ENCODE measurements around the gene PGPEP1. TPM values are rescaled to one million over a fixed set of nuclear protein-coding genes. Genes with fewer than 3 reads are reported as not detected.
"Not testable (repeated sequence)": the region's sequence is repeated elsewhere in the genome, so short reads cannot be mapped to it uniquely, and the experiment has no call there.

Gene PGPEP1
- total RNA-seq, 2 experiments from 2014 or later = 24.4 to 25.9 TPM

DNA sequence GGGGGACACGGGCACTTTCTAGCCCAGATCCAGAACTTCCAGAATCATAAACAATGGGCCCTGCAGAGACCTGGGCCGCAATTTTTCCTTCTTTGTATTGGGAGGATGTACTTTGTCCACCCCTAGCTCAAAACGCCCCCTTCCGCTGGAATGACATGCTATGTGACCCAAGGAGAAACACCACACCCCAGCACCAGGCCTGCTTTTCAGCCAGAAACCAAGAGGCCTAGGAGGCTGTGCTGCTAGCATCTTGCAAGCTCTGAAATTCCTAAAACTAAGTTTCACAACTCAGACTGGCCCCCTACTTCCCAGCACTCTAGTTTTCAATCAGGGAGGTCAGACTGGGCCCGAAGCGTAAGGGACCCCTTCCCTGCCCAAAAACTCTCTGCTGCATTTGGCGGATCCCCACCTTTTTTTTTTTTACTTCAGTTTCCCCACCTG, 18.1 kb upstream of the PGPEP1 start:
- ATAC-seq (ENCODE audit: poor library complexity) (no peak), DNase-seq (peak in 4 of 14 experiments; percentile 38 to 58 (median 50))
- POLR2A ChIA-PET = interaction anchor here (0.7 to 13.9 kb wide), 12 partner anchors 12 to 231 kb away, joined by 3 to 761 read pairs (median 6); partner anchors contain the start of genes IQCN, JUND and MPV17L2

DNA sequence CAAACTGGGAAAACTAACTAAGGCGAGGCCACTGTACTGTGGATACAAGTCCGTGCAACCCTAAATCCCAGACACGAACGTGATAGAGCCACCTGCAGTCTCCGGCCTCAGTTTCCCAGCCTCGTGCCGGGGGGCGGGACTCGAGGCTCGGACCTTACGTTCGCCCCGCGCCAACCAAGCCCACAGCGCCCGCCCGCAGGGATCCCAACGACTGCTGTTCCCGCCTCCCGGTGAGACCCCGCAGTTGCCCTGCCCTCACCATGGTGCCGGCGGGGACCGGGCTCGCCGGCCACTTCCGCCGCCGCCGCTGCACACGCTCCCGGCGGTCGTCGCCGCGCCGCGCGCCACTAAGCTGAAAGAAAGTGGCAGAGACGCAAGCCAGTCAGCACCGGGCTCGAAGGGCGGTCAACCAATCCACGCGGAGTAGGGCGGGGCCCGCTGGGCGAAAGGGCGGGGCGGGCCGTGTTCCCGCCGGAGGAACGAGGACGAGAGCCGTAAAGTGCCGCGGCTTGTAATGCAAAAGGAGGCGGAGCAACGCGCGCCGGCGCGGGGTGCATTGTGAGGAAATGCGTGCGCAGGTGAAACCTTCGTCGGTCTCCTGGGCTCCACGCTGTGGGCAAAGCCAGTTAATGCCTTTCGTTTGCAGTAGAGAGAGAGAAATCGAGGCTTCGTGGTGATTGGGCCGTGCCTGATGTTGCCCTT, 17.5 kb upstream of the PGPEP1 start, which contains the start of gene LSM4:
LSM4 (minus strand) TSS at position 318 of the 702 bp plus-strand sequence; CDS start at position 262, 56 bp downstream.
- Mint-ChIP-seq H3K27ac (peak within 1 kb of the TSS; percentile 90), H3K27me3 (no peaks in the 10 kb centered on the region), H3K9me3 (no peaks in the 10 kb centered on the region), H3K4me1 (ENCODE audit: low read depth) (peaks cover 54% of the 10 kb centered on the region), H3K4me3 (peak within 1 kb of the TSS; percentile 73), H3K36me3 (ENCODE audit: low read depth) (no peaks in the 10 kb centered on the region)
- ATAC-seq (ENCODE audit: poor library complexity) = peak; percentile 91
- no peaks in the 10 kb centered on the region for H3K27me3 ChIP-seq (ENCODE audit: control insufficient read depth in 1 of 2, insufficient read depth in 2 of 2, low read length in 2 of 2)
- H3K9me3 ChIP-seq (ENCODE audit: control insufficient read depth in 1 of 2, insufficient read depth in 1 of 2, low read length in 2 of 2) = no peaks in the 10 kb centered on the region
- peak within 1 kb of the TSS; percentile 83 to 86 for H3K27ac ChIP-seq (ENCODE audit: low read depth in 1 of 2, low read length in 2 of 2)
- intact Hi-C loops (cut with DNase I, micrococcal nuclease) = loop anchor here (1.0 to 10.0 kb wide), 5 partner anchors 18 to 208 kb away; no protein-coding TSS in a partner anchor
- peak within 1 kb of the TSS; percentile 87 for H3K4me3 ChIP-seq (ENCODE audit: low read length)
- TF ChIP-seq, protein P1, sequence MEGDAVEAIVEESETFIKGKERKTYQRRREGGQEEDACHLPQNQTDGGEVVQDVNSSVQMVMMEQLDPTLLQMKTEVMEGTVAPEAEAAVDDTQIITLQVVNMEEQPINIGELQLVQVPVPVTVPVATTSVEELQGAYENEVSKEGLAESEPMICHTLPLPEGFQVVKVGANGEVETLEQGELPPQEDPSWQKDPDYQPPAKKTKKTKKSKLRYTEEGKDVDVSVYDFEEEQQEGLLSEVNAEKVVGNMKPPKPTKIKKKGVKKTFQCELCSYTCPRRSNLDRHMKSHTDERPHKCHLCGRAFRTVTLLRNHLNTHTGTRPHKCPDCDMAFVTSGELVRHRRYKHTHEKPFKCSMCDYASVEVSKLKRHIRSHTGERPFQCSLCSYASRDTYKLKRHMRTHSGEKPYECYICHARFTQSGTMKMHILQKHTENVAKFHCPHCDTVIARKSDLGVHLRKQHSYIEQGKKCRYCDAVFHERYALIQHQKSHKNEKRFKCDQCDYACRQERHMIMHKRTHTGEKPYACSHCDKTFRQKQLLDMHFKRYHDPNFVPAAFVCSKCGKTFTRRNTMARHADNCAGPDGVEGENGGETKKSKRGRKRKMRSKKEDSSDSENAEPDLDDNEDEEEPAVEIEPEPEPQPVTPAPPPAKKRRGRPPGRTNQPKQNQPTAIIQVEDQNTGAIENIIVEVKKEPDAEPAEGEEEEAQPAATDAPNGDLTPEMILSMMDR (IDR thresholded peaks at IDR 0.05) = peak; percentile 73
- peaks cover 63% of the 10 kb centered on the region for H3K4me1 ChIP-seq (ENCODE audit: insufficient read depth, low read length)
- POLR2A ChIA-PET = interaction anchor here (0.5 to 13.9 kb wide), 15 partner anchors 12 to 313 kb away, joined by 3 to 761 read pairs (median 5); partner anchors contain the start of genes IQCN, JUND and MPV17L2
- H3K36me3 ChIP-seq (ENCODE audit: insufficient read depth, low read length) = peaks cover 3% of the 10 kb centered on the region
- DNase-seq = peak; percentile 99 to 100 (median 100)
- CTCF ChIA-PET = interaction anchor here (0.8 to 19.5 kb wide), 8 partner anchors 18 to 155 kb away, joined by 3 to 340 read pairs (median 4); partner anchors contain the start of genes JUND and SSBP4

More for the DNA sequence above, 18.1 kb upstream of the PGPEP1 start:
- H3K27me3 ChIP-seq (ENCODE audit: control insufficient read depth in 1 of 2, insufficient read depth in 2 of 2, low read length in 2 of 2) = no peaks in the 10 kb centered on the region
- CTCF ChIA-PET = interaction anchor here (0.8 to 19.5 kb wide), 9 partner anchors 17 to 154 kb away, joined by 3 to 340 read pairs (median 4); partner anchors contain the start of genes JUND and SSBP4
- peaks cover 69% of the 10 kb centered on the region for H3K4me1 ChIP-seq (ENCODE audit: insufficient read depth, low read length)
- Mint-ChIP-seq H3K4me3 (peak overlapping the region; percentile 73), H3K27ac (peak overlapping the region; percentile 90), H3K36me3 (ENCODE audit: low read depth) (peaks cover 5% of the 10 kb centered on the region), H3K27me3 (no peaks in the 10 kb centered on the region), H3K4me1 (ENCODE audit: low read depth) (peaks cover 60% of the 10 kb centered on the region), H3K9me3 (no peaks in the 10 kb centered on the region)
- intact Hi-C loops (cut with DNase I, micrococcal nuclease) = loop anchor here (1.0 to 10.0 kb wide), 3 partner anchors 18 to 208 kb away; no protein-coding TSS in a partner anchor
- peak overlapping the region; percentile 87 for H3K4me3 ChIP-seq (ENCODE audit: low read length)
- H3K36me3 ChIP-seq (ENCODE audit: insufficient read depth, low read length) = peaks cover 3% of the 10 kb centered on the region
- TF ChIP-seq, protein P1 (IDR thresholded peaks at IDR 0.05) = no peak
- no peaks in the 10 kb centered on the region for H3K9me3 ChIP-seq (ENCODE audit: control insufficient read depth in 1 of 2, insufficient read depth in 1 of 2, low read length in 2 of 2)
- peak overlapping the region; percentile 83 to 86 for H3K27ac ChIP-seq (ENCODE audit: low read depth in 1 of 2, low read length in 2 of 2)

DNA sequence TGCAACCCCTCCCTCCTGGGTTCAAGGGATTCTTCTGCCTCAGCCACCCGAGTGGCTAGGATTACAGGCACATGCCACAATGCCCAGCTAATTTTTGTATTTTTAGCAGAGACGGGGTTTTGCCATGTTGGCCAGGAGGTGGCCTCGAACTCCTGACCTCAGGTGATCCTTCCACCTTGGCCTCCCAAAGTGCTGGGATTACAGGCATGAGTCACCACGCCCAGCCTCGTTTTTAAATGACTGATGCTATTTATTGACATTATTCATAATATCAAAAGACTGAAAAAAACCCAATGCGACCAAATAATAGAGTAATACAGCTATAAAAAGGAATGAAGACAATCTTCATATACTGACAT, 16.0 kb upstream of the PGPEP1 start:
- H3K4me1 ChIP-seq (ENCODE audit: insufficient read depth, low read length) = peaks cover 61% of the 10 kb centered on the region
- H3K36me3 ChIP-seq (ENCODE audit: insufficient read depth, low read length); H3K9me3 ChIP-seq (ENCODE audit: control insufficient read depth in 1 of 2, insufficient read depth in 1 of 2, low read length in 2 of 2); H3K4me3 Mint-ChIP-seq; H3K27me3 ChIP-seq (ENCODE audit: control insufficient read depth in 1 of 2, insufficient read depth in 2 of 2, low read length in 2 of 2); H3K27me3 Mint-ChIP-seq; H3K27ac ChIP-seq (ENCODE audit: low read depth in 1 of 2, low read length in 2 of 2); ATAC-seq (ENCODE audit: poor library complexity); DNase-seq; H3K4me3 ChIP-seq (ENCODE audit: low read length); H3K9me3 Mint-ChIP-seq; H3K36me3 Mint-ChIP-seq (ENCODE audit: low read depth): not testable (repeated sequence)
- peaks cover 52% of the 10 kb centered on the region for H3K4me1 Mint-ChIP-seq (ENCODE audit: low read depth)
- peak overlapping the region; percentile 90 for H3K27ac Mint-ChIP-seq
- ChIA-PET POLR2A (interaction anchor here (7.7 kb wide), 1 partner anchor 45 kb away, joined by 284 read pairs; the partner anchor contains the start of gene JUND), CTCF (interaction anchor here (19.5 kb wide), 1 partner anchor 45 kb away, joined by 340 read pairs; the partner anchor contains the start of gene JUND)
- intact Hi-C loops (cut with DNase I, micrococcal nuclease) = loop anchor here in 1 of 2 experiments (10.0 kb wide), 1 partner anchor 210 kb away; no protein-coding TSS in a partner anchor
